Liver (tissue), 9 donors: Measurements from ENCODE around the gene POLDIP3. TPM values are rescaled to one million over a fixed set of nuclear protein-coding genes. Genes with fewer than 3 reads are reported as not detected.

ENCODE experiments used
- DNase-seq: peaks from one replicate; pipeline ENCODE4 v3.0.0-alpha.2; 2017; ENCODE audit warnings: low spot score
- H3K27ac ChIP-seq, 2 donors: one replicate each; pipeline ENCODE4 v1.7.0; 2013; ENCODE audit warnings: inconsistent platforms in 2 of 2, low read length in 2 of 2, control low read depth in 1 of 2, low read depth in 1 of 2, mild to moderate bottlenecking in 1 of 2
- H3K27me3 ChIP-seq, 4 donors: one replicate each; pipeline versions ENCODE4 v1.6.1 to v1.7.0; 2013; ENCODE audit warnings: low read length in 3 of 4, inconsistent platforms in 1 of 4, mild to moderate bottlenecking in 1 of 4, moderate library complexity in 1 of 4; ENCODE audit not compliant: control insufficient read depth in 4 of 4, insufficient read depth in 4 of 4
- H3K36me3 ChIP-seq, 4 donors: one replicate each; pipeline versions ENCODE4 v1.6.1 to v1.7.0; 2013; ENCODE audit warnings: low read length in 3 of 4, mild to moderate bottlenecking in 3 of 4, low read depth in 1 of 4, moderate library complexity in 1 of 4; ENCODE audit not compliant: control insufficient read depth in 4 of 4, insufficient read depth in 3 of 4
- H3K4me1 ChIP-seq, 4 donors: one replicate each; pipeline versions ENCODE4 v1.6.1 to v1.7.0; 2013; ENCODE audit warnings: low read length in 3 of 4, mild to moderate bottlenecking in 3 of 4, moderate library complexity in 1 of 4; ENCODE audit not compliant: control insufficient read depth in 4 of 4, insufficient read depth in 4 of 4
- H3K4me3 ChIP-seq, 3 donors: one replicate each; pipeline versions ENCODE4 v1.6.1 to v1.7.0; 2013; ENCODE audit warnings: low read length in 3 of 3, control low read depth in 1 of 3, low read depth in 1 of 3, mild to moderate bottlenecking in 1 of 3
- H3K9ac ChIP-seq, 2 donors: one replicate each; pipeline ENCODE4 v1.7.0; 2013; ENCODE audit warnings: low read length in 2 of 2, mild to moderate bottlenecking in 2 of 2, moderate library complexity in 2 of 2, control low read depth in 1 of 2, low read depth in 1 of 2
- H3K9me3 ChIP-seq, 4 donors: one replicate each; pipeline versions ENCODE4 v1.6.1 to v1.7.0; 2013; ENCODE audit warnings: low read length in 3 of 4; ENCODE audit not compliant: control insufficient read depth in 4 of 4
- ATF3 ChIP-seq: IDR thresholded peaks from 2 replicates; pipeline ENCODE4 v1.6.1; 2016; ENCODE audit warnings: antibody characterized with exemption
- CTCF ChIP-seq: fragments of 150-350 bp; IDR thresholded peaks from 2 replicates; pipeline ENCODE4 v1.5.1; 2017; ENCODE audit warnings: improper control_type of control experiment, low read depth, low read length; ENCODE audit not compliant: missing input control
- EGR1 ChIP-seq, 2 donors: IDR thresholded peaks; 2 replicates each; pipeline ENCODE4 v1.6.1; 2016 to 2018; ENCODE audit warnings: antibody characterized with exemption in 2 of 2, low read depth in 2 of 2
- FOXA1 ChIP-seq: IDR thresholded peaks from 2 replicates; pipeline ENCODE4 v1.6.1; 2016; ENCODE audit warnings: antibody characterized with exemption
- FOXA2 ChIP-seq: IDR thresholded peaks from 2 replicates; pipeline ENCODE4 v1.6.1; 2016; ENCODE audit warnings: antibody characterized with exemption
- GABPA ChIP-seq, 2 donors: IDR thresholded peaks in 1 of 2; conservative IDR thresholded peaks in 1 of 2; 2 replicates each; pipeline ENCODE4 v1.6.1; 2016; ENCODE audit warnings: antibody characterized with exemption in 2 of 2, mild to moderate bottlenecking in 1 of 2, moderate library complexity in 1 of 2
- HNF4G ChIP-seq: IDR thresholded peaks from 2 replicates; pipeline ENCODE4 v1.6.1; 2016; ENCODE audit warnings: antibody characterized with exemption
- JUND ChIP-seq, 2 donors: IDR thresholded peaks; 2 replicates each; pipeline ENCODE4 v1.6.1; 2016; ENCODE audit warnings: antibody characterized with exemption in 2 of 2
- MAX ChIP-seq: IDR thresholded peaks from 2 replicates; pipeline ENCODE4 v1.6.1; 2016; ENCODE audit warnings: antibody characterized with exemption
- NR2F2 ChIP-seq: IDR thresholded peaks from 2 replicates; pipeline ENCODE4 v1.6.1; 2016; ENCODE audit warnings: antibody characterized with exemption
- RAD21 ChIP-seq, 2 donors: IDR thresholded peaks; 2 replicates each; pipeline ENCODE4 v1.6.1; 2016; ENCODE audit warnings: antibody characterized with exemption in 2 of 2, mild to moderate bottlenecking in 2 of 2
- REST ChIP-seq: IDR thresholded peaks from 2 replicates; pipeline ENCODE4 v1.6.1; 2016; ENCODE audit warnings: antibody characterized with exemption, mild to moderate bottlenecking
- RXRA ChIP-seq, 2 donors: IDR thresholded peaks; 2 replicates each; pipeline ENCODE4 v1.6.1; 2017 to 2018; ENCODE audit warnings: antibody characterized with exemption in 2 of 2, mild to moderate bottlenecking in 1 of 2
- SP1 ChIP-seq: IDR thresholded peaks from 2 replicates; pipeline ENCODE4 v1.6.1; 2018; ENCODE audit warnings: antibody characterized with exemption, mild to moderate bottlenecking
- TAF1 ChIP-seq: conservative IDR thresholded peaks from 2 replicates; pipeline ENCODE4 v1.6.1; 2016; ENCODE audit warnings: antibody characterized with exemption, mild to moderate bottlenecking
- YY1 ChIP-seq: IDR thresholded peaks from 2 replicates; pipeline ENCODE4 v1.6.1; 2016; ENCODE audit warnings: antibody characterized with exemption, mild to moderate bottlenecking
- ZBTB33 ChIP-seq: IDR thresholded peaks from 2 replicates; pipeline ENCODE4 v1.6.1; 2016; ENCODE audit warnings: antibody characterized with exemption
- WGBS: extraction: QIAGEN DNeasy Blood & Tissue Kit; methylation state at CpG from one replicate; pipeline ENCODE4 v1.1.7; 2013; 5-methylcytosine and 5-hydroxymethylcytosine counted together
- polyA plus RNA-seq, 2 donors: library from polyadenylated mRNA; stranded (reverse) in 1 of 2; unstranded in 1 of 2; fragments of 200-250 nt in 1 of 2; fragments of >200 nt in 1 of 2; fragmentation: Nextera tagmentation in 1 of 2; extraction: Ambion mirVana in 1 of 2; gene quantifications; one replicate each; pipeline versions ENCODE4 v1.2.1 to v1.2.3, GENCODE V29; 2013 to 2015
- total RNA-seq, 2 donors: library from RNA; depleted of rRNA; stranded (reverse); fragments of >200 nt; gene quantifications; one replicate each; pipeline ENCODE4 v1.2.3, GENCODE V29; 2014
- donor health status: healthy.
- donor health status: healthy.
- donor health status: healthy.
- donor health status: healthy.
- donor health status: healthy.

POLDIP3 gene
- total and polyA plus RNA-seq, 4 donors = 14.6 to 22.5 (median 18.0) TPM

GRCh38 chr22:42560781-42561180 lies 53.9 kb downstream of the POLDIP3 start:
- Histone ChIP-seq H3K36me3 (no peaks in the 10 kb centered on the region), H3K4me3 (no peak overlapping the region), H3K27me3 (no peaks in the 10 kb centered on the region), H3K9ac (no peak overlapping the region), H3K27ac (no peak overlapping the region), H3K4me1 (peaks cover 0 to 6% (median 1%) of the 10 kb centered on the region in 4 donors), H3K9me3 (no peaks in the 10 kb centered on the region)
- TF ChIP-seq CTCF = peak; percentile 5
- TF ChIP-seq JUND (IDR thresholded peaks at IDR 0.05) = no peak
- peak in 1 of 2 donors; percentile 66 for TF ChIP-seq RAD21 (IDR thresholded peaks at IDR 0.05)
- 84% methylated on average over 7 of the region's 7 CpGs for WGBS
- DNase-seq = no peak

- TF ChIP-seq MAX (no peak), TAF1 (no peak), FOXA1 (no peak), GABPA (IDR thresholded peaks at IDR 0.05 in 1 of 2, conservative IDR thresholded peaks at IDR 0.05 in 1 of 2) (no peak), YY1 (no peak), EGR1 (IDR thresholded peaks at IDR 0.05; ENCODE audit: low read depth in 2 of 2) (no peak), ATF3 (no peak), SP1 (no peak), FOXA2 (no peak), RAD21 (IDR thresholded peaks at IDR 0.05) (no peak), JUND (IDR thresholded peaks at IDR 0.05) (no peak), NR2F2 (no peak), REST (no peak), ZBTB33 (no peak), RXRA (IDR thresholded peaks at IDR 0.05) (no peak), HNF4G (no peak)
- H3K27me3 ChIP-seq = no peaks in the 10 kb centered on the region
- DNase-seq = no peak
- H3K36me3 ChIP-seq = no peaks in the 10 kb centered on the region
- H3K9me3 ChIP-seq = no peaks in the 10 kb centered on the region
- no peak overlapping the region for H3K9ac ChIP-seq
- 92% methylated on average over 8 of the region's 8 CpGs for WGBS
- no peak overlapping the region for H3K27ac ChIP-seq
- no peak overlapping the region for H3K4me3 ChIP-seq
- H3K4me1 ChIP-seq = peaks cover 0 to 6% (median 1%) of the 10 kb centered on the region in 4 donors
Measured at GRCh38 chr22:42560381-42560780, 54.3 kb downstream of the POLDIP3 start.
